ENCODE data around the gene MAP3K4.

DNA sequence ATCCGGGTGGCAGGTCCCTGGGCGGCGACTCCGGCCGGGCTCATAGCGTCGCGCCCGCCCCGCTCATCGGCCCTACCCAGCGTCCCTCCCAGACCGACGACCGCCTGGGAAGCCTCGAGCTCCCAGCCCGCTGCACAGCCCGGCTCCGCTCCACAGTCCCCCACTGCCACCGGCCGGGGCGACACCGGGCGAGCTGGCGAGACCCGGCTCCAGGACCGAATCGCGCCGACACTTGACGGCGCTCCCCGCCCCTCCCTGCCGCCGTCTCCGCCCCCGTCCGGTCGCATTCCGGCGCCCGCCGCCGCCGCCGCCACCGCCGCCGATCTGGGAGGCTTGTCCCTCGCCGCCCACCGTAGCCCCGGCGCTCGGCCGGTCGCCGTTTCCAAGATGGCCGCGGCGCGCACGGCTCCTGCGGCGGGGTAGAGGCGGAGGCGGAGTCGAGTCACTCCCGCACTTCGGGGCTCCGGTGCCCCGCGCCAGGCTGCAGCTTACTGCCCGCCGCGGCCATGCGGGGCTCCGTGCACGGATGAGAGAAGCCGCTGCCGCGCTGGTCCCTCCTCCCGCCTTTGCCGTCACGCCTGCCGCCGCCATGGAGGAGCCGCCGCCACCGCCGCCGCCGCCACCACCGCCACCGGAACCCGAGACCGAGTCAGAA, at the start of gene MAP3K4:
- TF ChIP-seq, protein P1, sequence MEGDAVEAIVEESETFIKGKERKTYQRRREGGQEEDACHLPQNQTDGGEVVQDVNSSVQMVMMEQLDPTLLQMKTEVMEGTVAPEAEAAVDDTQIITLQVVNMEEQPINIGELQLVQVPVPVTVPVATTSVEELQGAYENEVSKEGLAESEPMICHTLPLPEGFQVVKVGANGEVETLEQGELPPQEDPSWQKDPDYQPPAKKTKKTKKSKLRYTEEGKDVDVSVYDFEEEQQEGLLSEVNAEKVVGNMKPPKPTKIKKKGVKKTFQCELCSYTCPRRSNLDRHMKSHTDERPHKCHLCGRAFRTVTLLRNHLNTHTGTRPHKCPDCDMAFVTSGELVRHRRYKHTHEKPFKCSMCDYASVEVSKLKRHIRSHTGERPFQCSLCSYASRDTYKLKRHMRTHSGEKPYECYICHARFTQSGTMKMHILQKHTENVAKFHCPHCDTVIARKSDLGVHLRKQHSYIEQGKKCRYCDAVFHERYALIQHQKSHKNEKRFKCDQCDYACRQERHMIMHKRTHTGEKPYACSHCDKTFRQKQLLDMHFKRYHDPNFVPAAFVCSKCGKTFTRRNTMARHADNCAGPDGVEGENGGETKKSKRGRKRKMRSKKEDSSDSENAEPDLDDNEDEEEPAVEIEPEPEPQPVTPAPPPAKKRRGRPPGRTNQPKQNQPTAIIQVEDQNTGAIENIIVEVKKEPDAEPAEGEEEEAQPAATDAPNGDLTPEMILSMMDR (IDR thresholded peaks at IDR 0.05) = no peak
- peak; percentile 54 for TF ChIP-seq POLR2A (IDR thresholded peaks at IDR 0.05)
